ENCODE results near the gene FGF12. TPM values are rescaled to one million over a fixed set of nuclear protein-coding genes. Genes with fewer than 3 reads are reported as not detected.
A peak's percentile ranks its signal among the peaks of the same experiment; 100 is the strongest.

Gene FGF12
- total and polyA plus RNA-seq, 9 donors, result 3.0 to 5.4 (median 4.3) TPM

DNA sequence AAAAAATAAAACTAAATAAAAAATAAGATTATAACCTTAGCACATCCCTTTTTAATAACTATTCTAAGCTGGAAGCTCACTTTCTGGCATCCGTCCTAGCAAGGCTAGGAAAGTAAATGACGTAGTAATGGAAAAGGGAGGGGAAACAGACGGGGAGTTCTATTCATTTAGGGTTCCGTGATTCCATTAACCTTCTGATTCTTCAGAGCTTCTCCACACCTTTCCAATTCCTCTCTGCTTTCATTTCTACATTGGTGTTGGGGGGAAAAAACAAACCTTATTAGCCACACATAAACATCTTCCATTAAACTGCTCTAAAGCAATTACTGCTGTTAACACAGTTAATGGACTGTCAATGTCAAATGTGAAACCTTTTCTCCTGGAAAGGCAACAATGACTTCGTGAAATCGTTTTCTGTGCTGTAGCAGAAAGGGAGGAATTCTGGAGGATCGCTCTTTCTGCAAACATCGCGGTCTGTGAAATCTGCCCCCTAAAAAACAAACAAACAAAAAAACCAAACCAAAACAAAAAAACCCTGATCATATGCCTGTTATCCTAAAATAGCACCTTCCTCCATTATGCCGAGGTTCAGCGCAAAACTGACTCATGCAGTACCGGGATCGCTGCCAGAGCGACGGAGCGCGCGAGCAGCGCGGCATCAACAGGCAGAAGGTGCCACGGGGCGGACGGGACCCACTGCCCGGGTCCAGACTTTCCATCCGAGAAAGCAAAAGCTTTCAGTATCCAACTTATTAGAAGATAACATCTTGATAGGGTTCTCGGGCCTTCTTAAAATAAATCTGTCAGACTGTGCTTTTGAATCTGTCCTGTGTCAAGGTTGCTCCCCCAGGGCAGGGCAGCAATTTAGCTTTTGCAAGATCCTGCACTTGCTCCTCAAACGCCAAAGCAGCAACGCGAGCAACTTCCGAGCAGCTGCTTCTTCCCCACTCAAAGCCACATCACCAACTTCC lies 156.2 kb downstream of the FGF12 start:
- peak; percentile 71 for DNase-seq
- WGBS (ENCODE audit: insufficient coverage), result 5% methylated on average over 15 of the region's 30 CpGs
- Histone ChIP-seq H3K36me3 (ENCODE audit: control insufficient read depth, insufficient read depth, low read length) (no peaks in the 10 kb centered on the region), H3K4me3 (ENCODE audit: low read length) (peak overlapping the region; percentile 20), H3K4me1 (ENCODE audit: control insufficient read depth, insufficient read depth, low read length) (no peaks in the 10 kb centered on the region), H3K27me3 (ENCODE audit: control insufficient read depth, insufficient read depth, low read length) (no peaks in the 10 kb centered on the region), H3K27ac (ENCODE audit: low read length) (no peak overlapping the region), H3K9me3 (replicated peaks; ENCODE audit: control insufficient read depth, low read depth, low read length) (no peaks in the 10 kb centered on the region)

GRCh38 chr3:192570315-192570714 lies 157.0 kb downstream of the FGF12 start:
- DNase-seq, result no peak
- Histone ChIP-seq H3K4me1 (ENCODE audit: control insufficient read depth, insufficient read depth, low read length) (no peaks in the 10 kb centered on the region), H3K27me3 (ENCODE audit: control insufficient read depth, insufficient read depth, low read length) (no peaks in the 10 kb centered on the region), H3K27ac (ENCODE audit: low read length) (no peak overlapping the region), H3K4me3 (ENCODE audit: low read length) (no peak overlapping the region), H3K9me3 (replicated peaks; ENCODE audit: control insufficient read depth, low read depth, low read length) (no peaks in the 10 kb centered on the region), H3K36me3 (ENCODE audit: control insufficient read depth, insufficient read depth, low read length) (no peaks in the 10 kb centered on the region)

- no peak overlapping the region for H3K27ac ChIP-seq (ENCODE audit: low read length)
- no peaks in the 10 kb centered on the region for H3K27me3 ChIP-seq (ENCODE audit: control insufficient read depth, insufficient read depth, low read length)
- no peaks in the 10 kb centered on the region for H3K36me3 ChIP-seq (ENCODE audit: control insufficient read depth, insufficient read depth, low read length)
- no peaks in the 10 kb centered on the region for H3K9me3 ChIP-seq (replicated peaks; ENCODE audit: control insufficient read depth, low read depth, low read length)
- WGBS (ENCODE audit: insufficient coverage), result 0% methylated on average over 2 of the region's 6 CpGs
- DNase-seq, result peak; percentile 82
- no peaks in the 10 kb centered on the region for H3K4me1 ChIP-seq (ENCODE audit: control insufficient read depth, insufficient read depth, low read length)
- no peak overlapping the region for H3K4me3 ChIP-seq (ENCODE audit: low read length)
These were observed 160.5 kb downstream of the FGF12 start for GRCh38 chr3:192566706-192567290.

GRCh38 chr3:192564611-192565010 lies 162.7 kb downstream of the FGF12 start:
- no peak for DNase-seq
- Histone ChIP-seq H3K4me1 (ENCODE audit: control insufficient read depth, insufficient read depth, low read length) (no peaks in the 10 kb centered on the region), H3K4me3 (ENCODE audit: low read length) (no peak overlapping the region), H3K9me3 (replicated peaks; ENCODE audit: control insufficient read depth, low read depth, low read length) (no peaks in the 10 kb centered on the region), H3K27ac (ENCODE audit: low read length) (no peak overlapping the region), H3K27me3 (ENCODE audit: control insufficient read depth, insufficient read depth, low read length) (no peaks in the 10 kb centered on the region), H3K36me3 (ENCODE audit: control insufficient read depth, insufficient read depth, low read length) (no peaks in the 10 kb centered on the region)

DNA sequence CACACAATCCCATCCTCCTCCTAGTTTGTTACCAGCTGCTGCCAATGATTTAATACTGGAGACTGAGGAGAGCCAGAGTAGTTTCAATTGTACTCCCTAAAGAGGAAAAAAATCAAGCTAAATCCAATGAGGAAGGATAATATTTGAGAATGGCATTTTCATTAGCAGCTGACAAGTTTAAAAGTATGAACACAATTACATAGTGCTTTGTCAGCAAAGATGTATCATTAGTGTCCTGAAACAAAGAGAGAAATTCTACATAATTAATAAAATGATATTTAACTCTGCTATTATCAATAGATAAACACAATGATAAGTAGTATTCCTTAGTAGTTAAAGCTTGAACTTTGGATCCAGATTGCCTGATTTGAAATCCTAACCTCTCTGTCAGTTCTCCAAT lies 163.9 kb downstream of the FGF12 start:
- DNase-seq, result no peak
- H3K9me3 ChIP-seq (replicated peaks; ENCODE audit: control insufficient read depth, low read depth, low read length), result no peaks in the 10 kb centered on the region
- no peaks in the 10 kb centered on the region for H3K27me3 ChIP-seq (ENCODE audit: control insufficient read depth, insufficient read depth, low read length)
- no peaks in the 10 kb centered on the region for H3K36me3 ChIP-seq (ENCODE audit: control insufficient read depth, insufficient read depth, low read length)
- H3K27ac ChIP-seq (ENCODE audit: low read length), result no peak overlapping the region
- no peak overlapping the region for H3K4me3 ChIP-seq (ENCODE audit: low read length)
- H3K4me1 ChIP-seq (ENCODE audit: control insufficient read depth, insufficient read depth, low read length), result no peaks in the 10 kb centered on the region

DNA sequence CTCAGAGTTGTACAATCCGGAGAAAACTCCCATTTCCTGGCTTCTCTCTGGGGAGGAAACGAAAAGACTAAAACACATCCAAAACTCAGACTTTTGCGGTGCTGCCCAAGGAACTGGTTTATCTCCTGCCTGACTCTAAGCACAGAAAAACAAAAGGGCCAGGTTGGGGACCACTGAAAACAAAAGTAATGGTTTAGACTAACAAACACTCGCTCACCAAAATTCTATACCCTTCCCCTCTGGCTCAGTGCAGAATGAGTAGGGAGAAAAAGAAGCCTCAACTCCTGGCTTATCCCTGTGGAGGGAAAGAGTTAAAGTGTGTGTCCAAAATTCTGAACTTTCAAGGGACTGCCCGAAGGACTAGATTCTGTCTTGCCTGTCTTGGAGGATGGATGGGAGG lies 173.6 kb downstream of the FGF12 start:
- DNase-seq, result no peak
- H3K4me1 ChIP-seq (ENCODE audit: control insufficient read depth, insufficient read depth, low read length), result no peaks in the 10 kb centered on the region
- WGBS (ENCODE audit: insufficient coverage), result 20% methylated on average over 1 of the region's 5 CpGs
- H3K27ac ChIP-seq (ENCODE audit: low read length), result no peak overlapping the region
- no peaks in the 10 kb centered on the region for H3K27me3 ChIP-seq (ENCODE audit: control insufficient read depth, insufficient read depth, low read length)
- no peaks in the 10 kb centered on the region for H3K36me3 ChIP-seq (ENCODE audit: control insufficient read depth, insufficient read depth, low read length)
- H3K4me3 ChIP-seq (ENCODE audit: low read length), result no peak overlapping the region
- no peaks in the 10 kb centered on the region for H3K9me3 ChIP-seq (replicated peaks; ENCODE audit: control insufficient read depth, low read depth, low read length)

DNA sequence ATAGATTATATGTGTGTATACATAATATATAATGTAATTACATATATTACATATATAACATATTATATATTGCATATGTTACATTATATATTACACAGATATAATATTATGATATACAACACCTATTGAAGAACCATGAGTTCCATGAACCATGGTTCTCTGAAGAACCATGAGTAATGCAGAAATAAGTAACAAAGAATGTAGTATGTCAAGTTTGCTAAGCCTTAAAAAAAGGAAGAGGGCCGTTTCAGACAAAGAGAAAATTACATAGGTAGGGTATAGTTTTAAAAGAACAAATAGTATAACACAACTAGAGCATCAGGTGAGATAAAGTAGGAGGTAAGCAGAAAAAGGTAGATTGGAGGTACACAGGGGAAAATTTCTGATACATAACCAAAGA lies 177.0 kb downstream of the FGF12 start:
- Histone ChIP-seq H3K27me3 (ENCODE audit: control insufficient read depth, insufficient read depth, low read length) (no peaks in the 10 kb centered on the region), H3K4me1 (ENCODE audit: control insufficient read depth, insufficient read depth, low read length) (no peaks in the 10 kb centered on the region), H3K4me3 (ENCODE audit: low read length) (no peak overlapping the region), H3K9me3 (replicated peaks; ENCODE audit: control insufficient read depth, low read depth, low read length) (no peaks in the 10 kb centered on the region), H3K27ac (ENCODE audit: low read length) (no peak overlapping the region), H3K36me3 (ENCODE audit: control insufficient read depth, insufficient read depth, low read length) (no peaks in the 10 kb centered on the region)
- no CpG with 5 or more reads among the region's 1 CpG for WGBS (ENCODE audit: insufficient coverage)
- no peak for DNase-seq

GRCh38 chr3:192545333-192545732 lies 182.0 kb downstream of the FGF12 start:
- Histone ChIP-seq H3K36me3 (ENCODE audit: control insufficient read depth, insufficient read depth, low read length) (no peaks in the 10 kb centered on the region), H3K4me3 (ENCODE audit: low read length) (no peak overlapping the region), H3K27ac (ENCODE audit: low read length) (no peak overlapping the region), H3K27me3 (ENCODE audit: control insufficient read depth, insufficient read depth, low read length) (no peaks in the 10 kb centered on the region), H3K9me3 (replicated peaks; ENCODE audit: control insufficient read depth, low read depth, low read length) (no peaks in the 10 kb centered on the region), H3K4me1 (ENCODE audit: control insufficient read depth, insufficient read depth, low read length) (no peaks in the 10 kb centered on the region)
- no peak for DNase-seq
- no CpG with 5 or more reads among the region's 5 CpGs for WGBS (ENCODE audit: insufficient coverage)

- H3K4me1 ChIP-seq (ENCODE audit: control insufficient read depth, insufficient read depth, low read length), result no peaks in the 10 kb centered on the region
These were observed 184.2 kb downstream of the FGF12 start for GRCh38 chr3:192543163-192543562.

DNA sequence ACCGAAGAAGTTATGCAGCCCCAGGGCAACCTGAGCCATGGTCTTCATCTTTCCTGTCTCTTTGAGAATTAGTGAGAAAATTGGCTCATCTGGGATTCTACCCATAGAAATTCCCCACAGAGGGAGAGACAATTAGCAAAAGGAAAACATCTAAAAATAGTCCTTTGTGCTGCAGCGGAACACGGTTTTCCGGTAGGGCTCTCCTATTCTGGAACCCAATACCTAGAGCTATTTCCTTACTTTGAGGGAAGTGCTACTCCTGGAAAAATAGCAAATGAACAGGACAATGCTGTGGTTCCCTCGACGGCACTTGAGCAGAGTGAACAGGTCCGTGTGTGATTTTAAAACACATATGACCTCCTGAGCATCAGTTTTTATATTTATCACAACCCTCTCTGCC lies 210.5 kb downstream of the FGF12 start:
- Histone ChIP-seq H3K4me3 (ENCODE audit: low read length) (no peak overlapping the region), H3K27me3 (ENCODE audit: control insufficient read depth, insufficient read depth, low read length) (peaks cover 29% of the 10 kb centered on the region), H3K9me3 (replicated peaks; ENCODE audit: control insufficient read depth, low read depth, low read length) (no peaks in the 10 kb centered on the region), H3K36me3 (ENCODE audit: control insufficient read depth, insufficient read depth, low read length) (no peaks in the 10 kb centered on the region), H3K27ac (ENCODE audit: low read length) (peak overlapping the region; percentile 37), H3K4me1 (ENCODE audit: control insufficient read depth, insufficient read depth, low read length) (peaks cover 12% of the 10 kb centered on the region)
- no peak for DNase-seq
- no CpG with 5 or more reads among the region's 7 CpGs for WGBS (ENCODE audit: insufficient coverage)

More at GRCh38 chr3:192543163-192543562, 184.2 kb downstream of the FGF12 start:
- Histone ChIP-seq H3K4me3 (ENCODE audit: low read length) (no peak overlapping the region), H3K9me3 (replicated peaks; ENCODE audit: control insufficient read depth, low read depth, low read length) (no peaks in the 10 kb centered on the region), H3K27ac (ENCODE audit: low read length) (no peak overlapping the region), H3K36me3 (ENCODE audit: control insufficient read depth, insufficient read depth, low read length) (no peaks in the 10 kb centered on the region), H3K27me3 (ENCODE audit: control insufficient read depth, insufficient read depth, low read length) (no peaks in the 10 kb centered on the region)
- no peak for DNase-seq
- WGBS (ENCODE audit: insufficient coverage), result 87% methylated on average over 3 of the region's 3 CpGs
